Measurements from ENCODE around the gene PEMT.

- TF ChIP-seq GATA2 (IDR thresholded peaks at IDR 0.05; ENCODE audit: low read depth, low read length): no peak
- no peak for TF ChIP-seq GATA3 (IDR thresholded peaks at IDR 0.05; ENCODE audit: low read depth, low read length)
These were observed 77.0 kb downstream of the PEMT start for GRCh38 chr17:17514361-17514992.
